ENCODE results near the gene REG3A. TPM values are rescaled to one million over a fixed set of nuclear protein-coding genes. Genes with fewer than 3 reads are reported as not detected.

REG3A gene
- polyA plus RNA-seq, 3 donors = not detected

DNA sequence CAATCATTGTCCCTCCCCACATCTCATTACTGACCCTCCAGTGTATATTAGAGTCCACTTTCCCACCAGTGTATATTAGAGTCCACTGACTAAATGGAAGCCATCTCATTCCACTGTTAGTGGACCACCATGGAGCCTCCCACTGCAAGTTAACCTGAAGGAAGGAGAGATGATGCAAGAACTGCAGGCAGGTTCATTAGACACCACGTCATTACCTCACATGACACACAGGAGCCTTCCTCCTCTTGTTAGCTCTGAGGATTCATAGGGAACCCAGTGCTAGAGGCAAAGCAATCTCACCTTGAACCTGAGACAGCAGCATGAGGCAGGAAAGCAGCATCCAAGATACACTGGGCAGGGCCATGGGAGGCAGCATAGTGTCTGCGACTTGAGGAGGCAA lies 523 bp downstream of the REG3A start:
- intact Hi-C loops (cut with micrococcal nuclease) = no loop called here
- no peak overlapping the region for H3K4me3 Mint-ChIP-seq

DNA sequence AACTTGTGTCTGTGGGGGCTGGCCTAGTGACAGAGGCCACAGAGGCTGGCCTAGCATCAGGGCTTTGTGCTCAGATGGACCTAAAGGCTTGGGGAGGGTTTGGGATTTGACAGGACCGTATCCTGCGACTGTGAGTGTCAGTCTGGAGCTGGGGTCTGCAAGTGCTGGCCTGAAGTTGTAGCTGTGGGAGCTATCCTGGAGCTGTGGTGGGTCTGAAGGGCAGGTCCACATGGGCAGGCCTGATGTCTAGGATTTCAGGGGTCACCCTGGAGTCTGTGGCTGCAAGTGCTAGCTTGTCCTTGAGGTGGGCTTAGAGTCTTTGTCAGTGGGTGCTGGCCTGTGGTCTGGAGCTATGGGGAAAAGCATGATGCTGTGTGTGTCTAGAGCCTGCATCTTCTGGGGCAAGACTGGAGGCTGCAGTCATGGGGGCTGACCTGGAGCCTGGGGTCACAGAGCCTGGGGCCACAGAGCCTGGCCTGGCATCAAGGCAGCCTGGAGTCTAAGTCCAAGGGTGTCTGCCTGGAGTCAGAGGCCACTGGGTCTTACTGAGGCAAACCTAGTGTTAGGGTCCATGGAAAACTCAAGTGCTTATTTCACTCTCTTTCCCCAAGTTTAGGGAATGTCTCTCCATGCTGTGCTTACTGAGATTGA lies 3.6 kb downstream of the REG3A start:
- H3K4me3 ChIP-seq (replicated peaks in 1 of 3; ENCODE audit: low read depth in 2 of 3, low read length in 3 of 3) = no peak overlapping the region
- intact Hi-C loops (cut with micrococcal nuclease) = no loop called here
- no peaks in the 10 kb centered on the region for H3K36me3 Mint-ChIP-seq
- no peak overlapping the region for H3K27ac ChIP-seq (ENCODE audit: low read depth in 1 of 2, low read length in 2 of 2)
- H2AFZ ChIP-seq (ENCODE audit: insufficient read depth, low read depth, low read length, poor library complexity, severe bottlenecking) = no peak overlapping the region
- H3K27ac Mint-ChIP-seq = no peak overlapping the region
- no peaks in the 10 kb centered on the region for H3K27me3 ChIP-seq (ENCODE audit: control insufficient read depth in 2 of 2, insufficient read depth in 2 of 2, low read length in 2 of 2)
- no peaks in the 10 kb centered on the region for H3K79me2 ChIP-seq (ENCODE audit: insufficient read depth, low read length)
- H3K27me3 Mint-ChIP-seq (ENCODE audit: low read depth in 3 of 3) = no peaks in the 10 kb centered on the region
- WGBS (ENCODE audit: insufficient coverage) = 86% methylated on average over 2 of the region's 2 CpGs
- H3K4me2 ChIP-seq (replicated peaks; ENCODE audit: extremely low read depth, low read length, poor library complexity, severe bottlenecking) = no peak overlapping the region
- H3K36me3 ChIP-seq (replicated peaks in 1 of 2; ENCODE audit: control insufficient read depth in 1 of 2, insufficient read depth in 2 of 2, low read length in 2 of 2) = no peaks in the 10 kb centered on the region
- no peak overlapping the region for H3K9ac ChIP-seq (ENCODE audit: insufficient read depth, low read length, poor library complexity, severe bottlenecking)
- no peaks in the 10 kb centered on the region for H4K20me1 ChIP-seq (ENCODE audit: insufficient read depth, low read length)
- no peaks in the 10 kb centered on the region for H3K4me1 ChIP-seq (ENCODE audit: control insufficient read depth in 1 of 2, insufficient read depth in 2 of 2, low read length in 2 of 2)
- DNase-seq = no peak
- no peak overlapping the region for H3K4me3 Mint-ChIP-seq
- TF ChIP-seq, protein P1, sequence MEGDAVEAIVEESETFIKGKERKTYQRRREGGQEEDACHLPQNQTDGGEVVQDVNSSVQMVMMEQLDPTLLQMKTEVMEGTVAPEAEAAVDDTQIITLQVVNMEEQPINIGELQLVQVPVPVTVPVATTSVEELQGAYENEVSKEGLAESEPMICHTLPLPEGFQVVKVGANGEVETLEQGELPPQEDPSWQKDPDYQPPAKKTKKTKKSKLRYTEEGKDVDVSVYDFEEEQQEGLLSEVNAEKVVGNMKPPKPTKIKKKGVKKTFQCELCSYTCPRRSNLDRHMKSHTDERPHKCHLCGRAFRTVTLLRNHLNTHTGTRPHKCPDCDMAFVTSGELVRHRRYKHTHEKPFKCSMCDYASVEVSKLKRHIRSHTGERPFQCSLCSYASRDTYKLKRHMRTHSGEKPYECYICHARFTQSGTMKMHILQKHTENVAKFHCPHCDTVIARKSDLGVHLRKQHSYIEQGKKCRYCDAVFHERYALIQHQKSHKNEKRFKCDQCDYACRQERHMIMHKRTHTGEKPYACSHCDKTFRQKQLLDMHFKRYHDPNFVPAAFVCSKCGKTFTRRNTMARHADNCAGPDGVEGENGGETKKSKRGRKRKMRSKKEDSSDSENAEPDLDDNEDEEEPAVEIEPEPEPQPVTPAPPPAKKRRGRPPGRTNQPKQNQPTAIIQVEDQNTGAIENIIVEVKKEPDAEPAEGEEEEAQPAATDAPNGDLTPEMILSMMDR (IDR thresholded peaks at IDR 0.05) = no peak
- H3K9me3 Mint-ChIP-seq = peaks cover 5 to 19% (median 10%) of the 10 kb centered on the region in 7 donors
- peaks cover 5 to 21% of the 10 kb centered on the region in 2 donors for H3K9me3 ChIP-seq (replicated peaks in 1 of 2; ENCODE audit: control insufficient read depth in 1 of 2, insufficient read depth in 1 of 2, low read length in 2 of 2)
- no peaks in the 10 kb centered on the region for H3K4me1 Mint-ChIP-seq

More for the DNA sequence above, 523 bp downstream of the REG3A start:
- Histone ChIP-seq H3K9ac (ENCODE audit: insufficient read depth, low read length, poor library complexity, severe bottlenecking) (no peak overlapping the region), H3K27me3 (ENCODE audit: control insufficient read depth in 2 of 2, insufficient read depth in 2 of 2, low read length in 2 of 2) (no peaks in the 10 kb centered on the region), H3K79me2 (ENCODE audit: insufficient read depth, low read length) (no peaks in the 10 kb centered on the region), H2AFZ (ENCODE audit: insufficient read depth, low read depth, low read length, poor library complexity, severe bottlenecking) (no peak overlapping the region), H4K20me1 (ENCODE audit: insufficient read depth, low read length) (no peaks in the 10 kb centered on the region), H3K27ac (ENCODE audit: low read depth in 1 of 2, low read length in 2 of 2) (no peak overlapping the region), H3K9me3 (replicated peaks in 1 of 2; ENCODE audit: control insufficient read depth in 1 of 2, insufficient read depth in 1 of 2, low read length in 2 of 2) (peaks cover 5 to 21% of the 10 kb centered on the region in 2 donors), H3K4me2 (replicated peaks; ENCODE audit: extremely low read depth, low read length, poor library complexity, severe bottlenecking) (no peak overlapping the region), H3K36me3 (replicated peaks in 1 of 2; ENCODE audit: control insufficient read depth in 1 of 2, insufficient read depth in 2 of 2, low read length in 2 of 2) (no peaks in the 10 kb centered on the region), H3K4me1 (ENCODE audit: control insufficient read depth in 1 of 2, insufficient read depth in 2 of 2, low read length in 2 of 2) (no peaks in the 10 kb centered on the region), H3K4me3 (replicated peaks in 1 of 3; ENCODE audit: low read depth in 2 of 3, low read length in 3 of 3) (no peak overlapping the region)
- TF ChIP-seq, protein P1 (IDR thresholded peaks at IDR 0.05) = no peak
- Mint-ChIP-seq H3K27me3 (ENCODE audit: low read depth in 3 of 3) (no peaks in the 10 kb centered on the region), H3K36me3 (no peaks in the 10 kb centered on the region), H3K4me1 (no peaks in the 10 kb centered on the region), H3K27ac (no peak overlapping the region), H3K9me3 (peaks cover 5 to 19% (median 10%) of the 10 kb centered on the region in 7 donors)
- 100% methylated on average over 2 of the region's 2 CpGs for WGBS (ENCODE audit: insufficient coverage)
- DNase-seq = no peak

Measured in CD14-positive monocyte (primary cell).